Ectodermal cell (in vitro differentiated cells): Measurements from ENCODE around the gene HRH1.

Experiments
- H3K27ac ChIP-seq: 2 replicates; pipeline ENCODE4 v1.7.0; 2013; ENCODE audit warnings: mild to moderate bottlenecking, low read depth, low read length; ENCODE audit not compliant: insufficient read depth, poor library complexity, severe bottlenecking
- H3K27me3 ChIP-seq: 2 replicates; pipeline ENCODE4 v1.7.0; 2013; ENCODE audit warnings: mild to moderate bottlenecking, low read length; ENCODE audit not compliant: insufficient read depth, control insufficient read depth, poor library complexity, severe bottlenecking
- H3K36me3 ChIP-seq: one replicate; pipeline ENCODE4 v1.7.0; 2013; ENCODE audit warnings: low read length; ENCODE audit not compliant: control insufficient read depth, insufficient read depth
- H3K4me1 ChIP-seq: one replicate; pipeline ENCODE4 v1.7.0; 2013; ENCODE audit warnings: low read length; ENCODE audit not compliant: control insufficient read depth, insufficient read depth
- H3K4me3 ChIP-seq: 2 replicates; pipeline ENCODE4 v1.7.0; 2013; ENCODE audit warnings: low read depth, low read length, control low read depth; ENCODE audit not compliant: insufficient read depth
- H3K9me3 ChIP-seq: 2 replicates; pipeline ENCODE4 v1.7.0; 2013; ENCODE audit warnings: mild to moderate bottlenecking, low read length, moderate library complexity; ENCODE audit not compliant: control insufficient read depth
- WGBS, 2 experiments: methylation state at CpG; one replicate each; pipeline ENCODE4 v1.1.7; 2013; ENCODE audit warnings: missing lambda C conversion rate in 2 of 2; 5-methylcytosine and 5-hydroxymethylcytosine counted together

The HRH1 gene

GRCh38 chr3:11272906-11273574, 118.7 kb downstream of the HRH1 start:
- H3K27ac ChIP-seq, result no peak overlapping the region
- whole genome bisulfite sequencing, 2 experiments, result 27 to 34% methylated on average over 9 of the region's 9 CpGs

GRCh38 chr3:11273891-11274291, 119.6 kb downstream of the HRH1 start:
- no peak overlapping the region for H3K4me3 ChIP-seq
- no peaks in the 10 kb centered on the region for H3K27me3 ChIP-seq
- H3K36me3 ChIP-seq, result no peaks in the 10 kb centered on the region
- H3K27ac ChIP-seq, result no peak overlapping the region
- no peaks in the 10 kb centered on the region for H3K9me3 ChIP-seq
- WGBS, 2 experiments, result 95% methylated on average over 5 of the region's 5 CpGs
- peaks cover 5% of the 10 kb centered on the region for H3K4me1 ChIP-seq

More at GRCh38 chr3:11272906-11273574, 118.7 kb downstream of the HRH1 start:
- Histone ChIP-seq H3K36me3 (no peaks in the 10 kb centered on the region), H3K4me1 (peaks cover 5% of the 10 kb centered on the region), H3K4me3 (peak overlapping the region; percentile 98), H3K9me3 (no peaks in the 10 kb centered on the region), H3K27me3 (no peaks in the 10 kb centered on the region)

GRCh38 chr3:11274566-11275142, 120.4 kb downstream of the HRH1 start:
- H3K4me1 ChIP-seq, result peaks cover 5% of the 10 kb centered on the region
- 95 to 97% methylated on average over 5 to 6 of the region's 6 CpGs for WGBS, 2 experiments
- H3K4me3 ChIP-seq, result no peak overlapping the region
- H3K9me3 ChIP-seq, result no peaks in the 10 kb centered on the region
- no peak overlapping the region for H3K27ac ChIP-seq
- no peaks in the 10 kb centered on the region for H3K27me3 ChIP-seq
- H3K36me3 ChIP-seq, result no peaks in the 10 kb centered on the region

GRCh38 chr3:11275926-11276325, 121.6 kb downstream of the HRH1 start:
- H3K27ac ChIP-seq, result no peak overlapping the region
- H3K9me3 ChIP-seq, result no peaks in the 10 kb centered on the region
- no peaks in the 10 kb centered on the region for H3K27me3 ChIP-seq
- 84 to 98% methylated on average over 1 of the region's 2 CpGs for WGBS, 2 experiments
- H3K4me1 ChIP-seq, result peaks cover 5% of the 10 kb centered on the region
- H3K4me3 ChIP-seq, result no peak overlapping the region
- no peaks in the 10 kb centered on the region for H3K36me3 ChIP-seq

GRCh38 chr3:11276901-11277300, 122.6 kb downstream of the HRH1 start:
- no peaks in the 10 kb centered on the region for H3K9me3 ChIP-seq
- H3K27me3 ChIP-seq, result no peaks in the 10 kb centered on the region
- H3K4me3 ChIP-seq, result no peak overlapping the region
- H3K27ac ChIP-seq, result no peak overlapping the region
- 88 to 93% methylated on average over 2 of the region's 2 CpGs for WGBS, 2 experiments
- H3K4me1 ChIP-seq, result peaks cover 5% of the 10 kb centered on the region
- H3K36me3 ChIP-seq, result no peaks in the 10 kb centered on the region

GRCh38 chr3:11282250-11283138, 128.2 kb downstream of the HRH1 start:
- 87 to 88% methylated on average over 5 of the region's 5 CpGs for WGBS, 2 experiments
- H3K27ac ChIP-seq, result no peak overlapping the region
- H3K4me1 ChIP-seq, result no peaks in the 10 kb centered on the region
- no peak overlapping the region for H3K4me3 ChIP-seq
- no peaks in the 10 kb centered on the region for H3K27me3 ChIP-seq
- H3K9me3 ChIP-seq, result no peaks in the 10 kb centered on the region
- H3K36me3 ChIP-seq, result no peaks in the 10 kb centered on the region

GRCh38 chr3:11283139-11283475, 128.8 kb downstream of the HRH1 start:
- Histone ChIP-seq H3K4me1 (no peaks in the 10 kb centered on the region), H3K9me3 (no peaks in the 10 kb centered on the region), H3K4me3 (no peak overlapping the region), H3K27ac (no peak overlapping the region), H3K36me3 (no peaks in the 10 kb centered on the region), H3K27me3 (no peaks in the 10 kb centered on the region)
- WGBS, 2 experiments, result 93 to 97% methylated on average over 1 of the region's 1 CpG

- 88 to 94% methylated on average over 1 of the region's 1 CpG for WGBS, 2 experiments
- no peaks in the 10 kb centered on the region for H3K9me3 ChIP-seq
- no peak overlapping the region for H3K4me3 ChIP-seq
- no peaks in the 10 kb centered on the region for H3K36me3 ChIP-seq
- no peak overlapping the region for H3K27ac ChIP-seq
- H3K27me3 ChIP-seq, result no peaks in the 10 kb centered on the region
- no peaks in the 10 kb centered on the region for H3K4me1 ChIP-seq
Measured at GRCh38 chr3:11284011-11284410, 129.7 kb downstream of the HRH1 start.

- no peak overlapping the region for H3K4me3 ChIP-seq
- whole genome bisulfite sequencing, 2 experiments, result 100% methylated on average over 1 of the region's 2 CpGs
- H3K27me3 ChIP-seq, result no peaks in the 10 kb centered on the region
- H3K4me1 ChIP-seq, result no peaks in the 10 kb centered on the region
- H3K27ac ChIP-seq, result no peak overlapping the region
- no peaks in the 10 kb centered on the region for H3K36me3 ChIP-seq
- H3K9me3 ChIP-seq, result no peaks in the 10 kb centered on the region
Measured at GRCh38 chr3:11285471-11285870, 131.2 kb downstream of the HRH1 start.

GRCh38 chr3:11287404-11287803, 133.1 kb downstream of the HRH1 start:
- 84 to 86% methylated on average over 10 of the region's 10 CpGs for WGBS, 2 experiments
- Histone ChIP-seq H3K27ac (no peak overlapping the region), H3K9me3 (no peaks in the 10 kb centered on the region), H3K4me3 (no peak overlapping the region), H3K27me3 (no peaks in the 10 kb centered on the region), H3K4me1 (no peaks in the 10 kb centered on the region), H3K36me3 (no peaks in the 10 kb centered on the region)
